WTC11 (cell line): ENCODE data around the gene ATP5IF1. TPM values are rescaled to one million over a fixed set of nuclear protein-coding genes. Genes with fewer than 3 reads are reported as not detected.

Experiments used
- ATAC-seq: fragments of 200-7000 bp; cut with Tn5 transposase; 2 replicates; pipeline ENCODE4 v1.10.0; 2021; ENCODE audit warnings: mild to moderate bottlenecking, moderate library complexity
- CTCF ChIA-PET: fragments of 300-600 bp; sonication (Branson Sonifier 250); formaldehyde crosslinking; loops from one replicate; lab custom pipeline; 2021; ENCODE audit warnings: antibody characterized with exemption; lab: Charles Lee
- POLR2A ChIA-PET: fragments of 350-600 bp; sonication (Branson Sonifier 250); formaldehyde crosslinking; loops from one replicate; lab custom pipeline; 2021; ENCODE audit warnings: antibody characterized with exemption; lab: Charles Lee
- DNase-seq: peaks from one replicate; pipeline ENCODE4 v3.0.0; 2021; ENCODE audit warnings: low spot score
- H3K27ac Mint-ChIP-seq: 2 replicates; pipeline ENCODE4 v1.8.0; 2021; ENCODE audit warnings: mixed read lengths
- H3K27me3 Mint-ChIP-seq: 2 replicates; pipeline ENCODE4 v1.8.0; 2021; ENCODE audit warnings: low read depth, mild to moderate bottlenecking, moderate library complexity, mixed read lengths
- H3K36me3 Mint-ChIP-seq: 2 replicates; pipeline ENCODE4 v1.8.0; 2021; ENCODE audit warnings: mixed read lengths
- H3K4me1 Mint-ChIP-seq: 2 replicates; pipeline ENCODE4 v1.8.0; 2022; ENCODE audit warnings: mixed read lengths
- H3K4me3 Mint-ChIP-seq: 2 replicates; pipeline ENCODE4 v1.8.0; 2021; ENCODE audit warnings: mild to moderate bottlenecking, moderate library complexity, mixed read lengths
- H3K9me3 Mint-ChIP-seq: 2 replicates; pipeline ENCODE4 v1.8.0; 2021; ENCODE audit warnings: mixed read lengths
- CREB1 ChIP-seq: sonication (generic); formaldehyde crosslinking; IDR thresholded peaks from 2 replicates; pipeline ENCODE4 v1.8.0; 2023; ENCODE audit warnings: mild to moderate bottlenecking, missing genetic modification reagents
- FOXP1 ChIP-seq: sonication (generic); formaldehyde crosslinking; IDR thresholded peaks from 2 replicates; pipeline ENCODE4 v1.8.0; 2022; ENCODE audit warnings: missing genetic modification reagents, mild to moderate bottlenecking, moderate library complexity, borderline replicate concordance
- GABPB1 ChIP-seq: sonication (generic); formaldehyde crosslinking; IDR thresholded peaks from 2 replicates; pipeline ENCODE4 v1.8.1; 2023; ENCODE audit warnings: mild to moderate bottlenecking, missing genetic modification reagents
- JUN ChIP-seq: sonication (generic); formaldehyde crosslinking; IDR thresholded peaks from 2 replicates; pipeline ENCODE4 v1.8.0; 2023; ENCODE audit warnings: mild to moderate bottlenecking, missing genetic modification reagents
- NFE2L1 ChIP-seq: sonication (generic); formaldehyde crosslinking; IDR thresholded peaks from 2 replicates; pipeline ENCODE4 v1.8.1; 2023; ENCODE audit warnings: missing genetic modification reagents
- NFYB ChIP-seq: sonication (generic); formaldehyde crosslinking; conservative IDR thresholded peaks from 2 replicates; pipeline ENCODE4 v1.8.0; 2022; ENCODE audit warnings: low read depth, missing genetic modification reagents
- RELA ChIP-seq: sonication (generic); formaldehyde crosslinking; IDR thresholded peaks from 2 replicates; pipeline ENCODE4 v1.8.1; 2022; ENCODE audit warnings: missing genetic modification reagents, mild to moderate bottlenecking, borderline replicate concordance
- SMAD4 ChIP-seq: sonication (generic); formaldehyde crosslinking; IDR thresholded peaks from 2 replicates; pipeline ENCODE4 v1.8.0; 2022; ENCODE audit warnings: mild to moderate bottlenecking, missing genetic modification reagents
- SP1 ChIP-seq: sonication (generic); formaldehyde crosslinking; conservative IDR thresholded peaks from 2 replicates; pipeline ENCODE4 v1.8.1; 2022; ENCODE audit warnings: missing genetic modification reagents
- TP53 ChIP-seq: sonication (generic); formaldehyde crosslinking; IDR thresholded peaks from 2 replicates; pipeline ENCODE4 v1.8.1; 2023; ENCODE audit warnings: mild to moderate bottlenecking, missing genetic modification reagents
- total RNA-seq: library from RNA; stranded (reverse); gene quantifications from 3 replicates; pipeline ENCODE4 v1.2.3, GENCODE V29; 2021
- TF ChIP-seq, protein P1 (sequence below): sonication (generic); formaldehyde crosslinking; IDR thresholded peaks from 2 replicates; pipeline ENCODE4 v1.8.0; 2023; ENCODE audit warnings: missing genetic modification reagents, mild to moderate bottlenecking, borderline replicate concordance
- TF ChIP-seq, protein P2 (sequence below): fragments of 250-450 bp; sonication (Bioruptor Pico); IDR thresholded peaks from 2 replicates; pipeline ENCODE4 v1.9.0; 2021; ENCODE audit warnings: mild to moderate bottlenecking, borderline replicate concordance
- TF ChIP-seq, protein P3 (sequence below): sonication (generic); formaldehyde crosslinking; IDR thresholded peaks from 2 replicates; pipeline ENCODE4 v1.8.1; 2023; ENCODE audit warnings: mild to moderate bottlenecking, moderate library complexity, missing genetic modification reagents

The ATP5IF1 gene
- total RNA-seq, 1 experiment from 2014 or later, result 201 TPM

DNA sequence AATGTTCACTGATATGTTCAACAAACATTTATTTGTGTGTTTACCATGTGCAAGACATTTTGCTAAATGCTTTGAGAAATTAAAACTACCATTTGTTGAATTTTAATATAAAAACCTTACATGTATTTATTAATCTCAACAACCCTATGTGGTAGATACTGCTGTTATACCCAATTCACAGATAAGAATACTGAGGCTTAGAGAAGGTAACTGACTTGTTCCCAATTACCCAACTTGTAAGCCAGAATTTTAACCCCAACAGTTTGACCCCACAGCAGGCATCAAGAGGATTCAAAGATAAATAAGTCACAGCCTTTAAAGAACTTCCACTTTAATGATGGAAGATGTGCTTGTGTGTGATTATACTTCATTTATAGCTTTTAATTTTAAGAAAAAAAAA is 6.8 kb upstream of the ATP5IF1 start:
- Mint-ChIP-seq H3K36me3 (peaks cover 42% of the 10 kb centered on the region), H3K9me3 (no peaks in the 10 kb centered on the region), H3K4me3 (no peak overlapping the region), H3K27me3 (no peaks in the 10 kb centered on the region), H3K27ac (no peak overlapping the region), H3K4me1 (peaks cover 8% of the 10 kb centered on the region)
- DNase-seq (no peak), ATAC-seq (no peak)
- CTCF ChIA-PET, result interaction anchor here (0.8 kb wide), 1 partner anchor 20 kb away, joined by 3 read pairs; no protein-coding TSS in a partner anchor
- no peak for TF ChIP-seq SP1 (CRISPR knock-in tag)
- TF ChIP-seq FOXP1 (CRISPR knock-in tag), result no peak
- TF ChIP-seq JUN (CRISPR knock-in tag), result no peak
- TF ChIP-seq SMAD4 (CRISPR knock-in tag), result no peak
- TF ChIP-seq, protein P1, sequence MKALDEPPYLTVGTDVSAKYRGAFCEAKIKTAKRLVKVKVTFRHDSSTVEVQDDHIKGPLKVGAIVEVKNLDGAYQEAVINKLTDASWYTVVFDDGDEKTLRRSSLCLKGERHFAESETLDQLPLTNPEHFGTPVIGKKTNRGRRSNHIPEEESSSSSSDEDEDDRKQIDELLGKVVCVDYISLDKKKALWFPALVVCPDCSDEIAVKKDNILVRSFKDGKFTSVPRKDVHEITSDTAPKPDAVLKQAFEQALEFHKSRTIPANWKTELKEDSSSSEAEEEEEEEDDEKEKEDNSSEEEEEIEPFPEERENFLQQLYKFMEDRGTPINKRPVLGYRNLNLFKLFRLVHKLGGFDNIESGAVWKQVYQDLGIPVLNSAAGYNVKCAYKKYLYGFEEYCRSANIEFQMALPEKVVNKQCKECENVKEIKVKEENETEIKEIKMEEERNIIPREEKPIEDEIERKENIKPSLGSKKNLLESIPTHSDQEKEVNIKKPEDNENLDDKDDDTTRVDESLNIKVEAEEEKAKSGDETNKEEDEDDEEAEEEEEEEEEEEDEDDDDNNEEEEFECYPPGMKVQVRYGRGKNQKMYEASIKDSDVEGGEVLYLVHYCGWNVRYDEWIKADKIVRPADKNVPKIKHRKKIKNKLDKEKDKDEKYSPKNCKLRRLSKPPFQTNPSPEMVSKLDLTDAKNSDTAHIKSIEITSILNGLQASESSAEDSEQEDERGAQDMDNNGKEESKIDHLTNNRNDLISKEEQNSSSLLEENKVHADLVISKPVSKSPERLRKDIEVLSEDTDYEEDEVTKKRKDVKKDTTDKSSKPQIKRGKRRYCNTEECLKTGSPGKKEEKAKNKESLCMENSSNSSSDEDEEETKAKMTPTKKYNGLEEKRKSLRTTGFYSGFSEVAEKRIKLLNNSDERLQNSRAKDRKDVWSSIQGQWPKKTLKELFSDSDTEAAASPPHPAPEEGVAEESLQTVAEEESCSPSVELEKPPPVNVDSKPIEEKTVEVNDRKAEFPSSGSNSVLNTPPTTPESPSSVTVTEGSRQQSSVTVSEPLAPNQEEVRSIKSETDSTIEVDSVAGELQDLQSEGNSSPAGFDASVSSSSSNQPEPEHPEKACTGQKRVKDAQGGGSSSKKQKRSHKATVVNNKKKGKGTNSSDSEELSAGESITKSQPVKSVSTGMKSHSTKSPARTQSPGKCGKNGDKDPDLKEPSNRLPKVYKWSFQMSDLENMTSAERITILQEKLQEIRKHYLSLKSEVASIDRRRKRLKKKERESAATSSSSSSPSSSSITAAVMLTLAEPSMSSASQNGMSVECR (CRISPR knock-in tag), result no peak
- TF ChIP-seq RELA (CRISPR knock-in tag), result no peak
- no peak for TF ChIP-seq GABPB1 (CRISPR knock-in tag)
- TF ChIP-seq NFE2L1 (CRISPR knock-in tag), result no peak
- no peak for TF ChIP-seq NFYB (CRISPR knock-in tag)
- TF ChIP-seq TP53 (CRISPR knock-in tag), result no peak
- POLR2A ChIA-PET, result no interaction called here

DNA sequence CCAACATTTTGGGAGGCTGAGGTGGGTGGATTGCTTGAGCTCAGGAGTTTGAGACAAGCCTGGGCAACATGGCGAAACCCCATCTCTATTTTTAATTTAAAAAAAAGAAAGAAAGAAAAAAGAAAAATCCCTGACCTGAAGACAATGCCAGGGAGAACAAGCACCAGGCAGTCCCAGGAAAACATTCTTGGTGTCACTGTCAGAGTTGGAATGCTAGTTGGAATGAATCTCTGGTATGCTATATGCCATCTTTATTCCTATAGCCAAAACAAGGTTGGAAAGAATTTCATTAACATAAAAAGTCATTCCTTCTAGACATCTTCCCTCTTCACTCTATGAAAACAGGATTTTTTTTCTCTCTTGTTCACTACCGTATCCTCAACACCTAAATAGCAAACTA is 5.9 kb upstream of the ATP5IF1 start:
- peaks cover 38% of the 10 kb centered on the region for H3K36me3 Mint-ChIP-seq
- ChIA-PET CTCF (interaction anchor here (0.8 kb wide), 1 partner anchor 19 kb away, joined by 3 read pairs; no protein-coding TSS in a partner anchor), POLR2A (no interaction called here)
- no peak for ATAC-seq
- no peaks in the 10 kb centered on the region for H3K9me3 Mint-ChIP-seq
- H3K27me3 Mint-ChIP-seq, result no peaks in the 10 kb centered on the region
- TF ChIP-seq, protein P2, sequence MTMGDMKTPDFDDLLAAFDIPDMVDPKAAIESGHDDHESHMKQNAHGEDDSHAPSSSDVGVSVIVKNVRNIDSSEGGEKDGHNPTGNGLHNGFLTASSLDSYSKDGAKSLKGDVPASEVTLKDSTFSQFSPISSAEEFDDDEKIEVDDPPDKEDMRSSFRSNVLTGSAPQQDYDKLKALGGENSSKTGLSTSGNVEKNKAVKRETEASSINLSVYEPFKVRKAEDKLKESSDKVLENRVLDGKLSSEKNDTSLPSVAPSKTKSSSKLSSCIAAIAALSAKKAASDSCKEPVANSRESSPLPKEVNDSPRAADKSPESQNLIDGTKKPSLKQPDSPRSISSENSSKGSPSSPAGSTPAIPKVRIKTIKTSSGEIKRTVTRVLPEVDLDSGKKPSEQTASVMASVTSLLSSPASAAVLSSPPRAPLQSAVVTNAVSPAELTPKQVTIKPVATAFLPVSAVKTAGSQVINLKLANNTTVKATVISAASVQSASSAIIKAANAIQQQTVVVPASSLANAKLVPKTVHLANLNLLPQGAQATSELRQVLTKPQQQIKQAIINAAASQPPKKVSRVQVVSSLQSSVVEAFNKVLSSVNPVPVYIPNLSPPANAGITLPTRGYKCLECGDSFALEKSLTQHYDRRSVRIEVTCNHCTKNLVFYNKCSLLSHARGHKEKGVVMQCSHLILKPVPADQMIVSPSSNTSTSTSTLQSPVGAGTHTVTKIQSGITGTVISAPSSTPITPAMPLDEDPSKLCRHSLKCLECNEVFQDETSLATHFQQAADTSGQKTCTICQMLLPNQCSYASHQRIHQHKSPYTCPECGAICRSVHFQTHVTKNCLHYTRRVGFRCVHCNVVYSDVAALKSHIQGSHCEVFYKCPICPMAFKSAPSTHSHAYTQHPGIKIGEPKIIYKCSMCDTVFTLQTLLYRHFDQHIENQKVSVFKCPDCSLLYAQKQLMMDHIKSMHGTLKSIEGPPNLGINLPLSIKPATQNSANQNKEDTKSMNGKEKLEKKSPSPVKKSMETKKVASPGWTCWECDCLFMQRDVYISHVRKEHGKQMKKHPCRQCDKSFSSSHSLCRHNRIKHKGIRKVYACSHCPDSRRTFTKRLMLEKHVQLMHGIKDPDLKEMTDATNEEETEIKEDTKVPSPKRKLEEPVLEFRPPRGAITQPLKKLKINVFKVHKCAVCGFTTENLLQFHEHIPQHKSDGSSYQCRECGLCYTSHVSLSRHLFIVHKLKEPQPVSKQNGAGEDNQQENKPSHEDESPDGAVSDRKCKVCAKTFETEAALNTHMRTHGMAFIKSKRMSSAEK (CRISPR knock-in tag), result no peak
- TF ChIP-seq CREB1, result no peak
- TF ChIP-seq, protein P3, sequence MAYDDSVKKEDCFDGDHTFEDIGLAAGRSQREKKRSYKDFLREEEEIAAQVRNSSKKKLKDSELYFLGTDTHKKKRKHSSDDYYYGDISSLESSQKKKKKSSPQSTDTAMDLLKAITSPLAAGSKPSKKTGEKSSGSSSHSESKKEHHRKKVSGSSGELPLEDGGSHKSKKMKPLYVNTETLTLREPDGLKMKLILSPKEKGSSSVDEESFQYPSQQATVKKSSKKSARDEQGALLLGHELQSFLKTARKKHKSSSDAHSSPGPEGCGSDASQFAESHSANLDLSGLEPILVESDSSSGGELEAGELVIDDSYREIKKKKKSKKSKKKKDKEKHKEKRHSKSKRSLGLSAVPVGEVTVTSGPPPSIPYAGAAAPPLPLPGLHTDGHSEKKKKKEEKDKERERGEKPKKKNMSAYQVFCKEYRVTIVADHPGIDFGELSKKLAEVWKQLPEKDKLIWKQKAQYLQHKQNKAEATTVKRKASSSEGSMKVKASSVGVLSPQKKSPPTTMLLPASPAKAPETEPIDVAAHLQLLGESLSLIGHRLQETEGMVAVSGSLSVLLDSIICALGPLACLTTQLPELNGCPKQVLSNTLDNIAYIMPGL (CRISPR knock-in tag), result no peak
- peak overlapping the region; percentile 82 for H3K27ac Mint-ChIP-seq
- no peak overlapping the region for H3K4me3 Mint-ChIP-seq
- DNase-seq, result no peak
- H3K4me1 Mint-ChIP-seq, result peaks cover 8% of the 10 kb centered on the region
